AG09319 (cell line): ENCODE results near the gene IL1RAPL1.

Experiments
- DNase-seq: peaks from one replicate; pipeline ENCODE4 v3.0.0-alpha.2; 2010; ENCODE audit warnings: low read depth; ENCODE audit errors: extremely low read depth
- TF ChIP-seq, protein P1 (sequence below): IDR thresholded peaks from 2 replicates; pipeline ENCODE4 v1.5.1; 2011; ENCODE audit warnings: low read depth, mild to moderate bottlenecking, inconsistent platforms, low read length, moderate library complexity

The IL1RAPL1 gene

GRCh38 chrX:29862126-29862677, 1275.0 kb downstream of the IL1RAPL1 start:
- TF ChIP-seq, protein P1, sequence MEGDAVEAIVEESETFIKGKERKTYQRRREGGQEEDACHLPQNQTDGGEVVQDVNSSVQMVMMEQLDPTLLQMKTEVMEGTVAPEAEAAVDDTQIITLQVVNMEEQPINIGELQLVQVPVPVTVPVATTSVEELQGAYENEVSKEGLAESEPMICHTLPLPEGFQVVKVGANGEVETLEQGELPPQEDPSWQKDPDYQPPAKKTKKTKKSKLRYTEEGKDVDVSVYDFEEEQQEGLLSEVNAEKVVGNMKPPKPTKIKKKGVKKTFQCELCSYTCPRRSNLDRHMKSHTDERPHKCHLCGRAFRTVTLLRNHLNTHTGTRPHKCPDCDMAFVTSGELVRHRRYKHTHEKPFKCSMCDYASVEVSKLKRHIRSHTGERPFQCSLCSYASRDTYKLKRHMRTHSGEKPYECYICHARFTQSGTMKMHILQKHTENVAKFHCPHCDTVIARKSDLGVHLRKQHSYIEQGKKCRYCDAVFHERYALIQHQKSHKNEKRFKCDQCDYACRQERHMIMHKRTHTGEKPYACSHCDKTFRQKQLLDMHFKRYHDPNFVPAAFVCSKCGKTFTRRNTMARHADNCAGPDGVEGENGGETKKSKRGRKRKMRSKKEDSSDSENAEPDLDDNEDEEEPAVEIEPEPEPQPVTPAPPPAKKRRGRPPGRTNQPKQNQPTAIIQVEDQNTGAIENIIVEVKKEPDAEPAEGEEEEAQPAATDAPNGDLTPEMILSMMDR: no peak
- no peak for DNase-seq

DNA sequence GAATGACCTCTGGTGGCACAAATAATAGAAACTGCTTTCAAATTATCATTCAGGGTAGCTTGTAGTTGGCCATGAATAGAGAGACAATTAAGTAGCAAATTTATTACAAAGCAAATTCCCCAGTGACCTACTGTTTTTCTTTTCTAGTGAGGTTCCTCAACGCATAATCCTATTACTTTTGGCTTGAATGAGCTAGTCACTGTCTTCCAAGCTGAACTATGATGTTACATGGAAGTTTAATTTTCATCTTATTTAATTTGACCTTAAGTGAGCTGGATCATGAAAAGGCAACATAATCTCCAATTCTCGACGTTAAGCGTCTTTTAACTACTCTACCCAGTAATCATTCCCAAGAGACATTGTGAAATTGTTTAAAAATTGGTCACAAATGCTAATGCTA, 1280.7 kb downstream of the IL1RAPL1 start:
- TF ChIP-seq, protein P1: no peak
- no peak for DNase-seq

DNA sequence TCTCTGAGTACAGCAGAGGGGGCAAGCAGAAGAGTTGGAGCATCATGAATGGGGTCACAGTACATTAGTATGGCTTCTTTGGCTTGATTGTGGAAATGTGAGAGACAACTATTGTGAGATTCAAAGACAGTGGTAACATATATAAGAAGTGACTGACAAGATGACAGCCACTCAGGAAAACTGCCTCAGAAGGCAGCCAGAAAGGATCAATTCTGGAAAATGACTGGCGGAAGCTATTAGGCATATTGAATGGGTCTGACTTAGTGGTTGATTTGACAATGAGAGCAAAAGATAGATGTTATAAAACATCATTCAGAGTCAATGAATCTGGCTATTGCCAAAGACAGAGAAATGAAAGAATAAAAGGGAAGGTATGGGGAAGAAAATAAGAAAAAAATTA, 1282.6 kb downstream of the IL1RAPL1 start:
- TF ChIP-seq, protein P1: no peak
- no peak for DNase-seq

DNA sequence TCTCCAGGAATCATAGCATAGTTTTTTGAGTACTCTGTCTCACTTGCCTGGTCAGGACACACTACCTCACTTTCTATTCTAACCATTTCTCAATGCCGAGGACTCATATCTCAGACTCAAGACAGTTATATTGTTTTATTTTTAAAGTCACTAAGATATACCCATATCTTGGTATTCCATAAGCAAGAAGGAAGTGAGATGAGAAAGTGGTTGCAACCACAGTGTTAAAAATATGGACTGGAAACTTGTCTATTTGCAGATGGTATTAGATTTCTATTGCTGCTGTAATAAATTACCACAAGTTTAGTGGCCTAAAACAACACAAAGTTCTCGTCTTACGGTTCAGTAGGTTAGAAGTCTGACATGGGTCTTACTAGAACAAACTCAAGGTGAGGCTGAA, 1283.4 kb downstream of the IL1RAPL1 start:
- no peak for DNase-seq
- TF ChIP-seq, protein P1: no peak

DNA sequence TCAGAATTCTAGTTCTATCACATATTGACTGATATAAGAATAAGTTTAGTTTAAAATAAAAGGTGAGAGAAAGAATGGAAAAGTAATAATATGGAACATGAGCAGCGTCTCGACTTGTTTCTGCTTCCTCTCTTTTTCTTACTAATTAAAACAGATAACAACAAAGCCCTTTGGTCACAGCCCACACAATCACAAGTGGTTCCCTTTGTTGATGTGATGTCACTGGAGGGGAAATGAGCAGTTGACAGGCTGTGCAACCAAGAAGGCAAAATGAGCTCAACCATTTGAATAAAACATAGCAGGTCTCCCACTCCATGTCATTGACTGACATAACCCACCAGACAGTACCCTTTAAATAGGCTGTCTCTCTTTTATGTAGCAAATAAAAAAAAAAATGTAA, 1285.6 kb downstream of the IL1RAPL1 start:
- TF ChIP-seq, protein P1: no peak
- no peak for DNase-seq

DNA sequence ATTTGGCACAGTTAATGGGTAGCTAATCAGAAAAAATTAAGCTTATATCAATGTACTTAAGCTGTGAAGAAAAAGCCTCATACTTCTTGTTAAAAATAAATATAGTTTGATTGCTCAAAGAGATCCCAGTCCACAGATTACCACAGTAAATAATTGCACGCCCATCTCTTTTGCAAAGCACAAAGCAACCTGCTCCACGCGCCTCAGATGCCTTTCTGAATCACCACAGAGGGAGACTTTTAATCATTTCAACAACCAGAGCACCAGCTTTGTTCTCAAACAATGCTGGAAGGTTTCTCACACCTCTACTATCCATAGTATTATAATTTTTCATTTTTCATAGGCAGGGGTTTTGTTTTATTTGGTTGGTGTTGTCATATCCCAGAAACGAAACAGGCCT, 1289.5 kb downstream of the IL1RAPL1 start:
- TF ChIP-seq, protein P1: no peak

GRCh38 chrX:29880977-29881376, 1293.7 kb downstream of the IL1RAPL1 start:
- DNase-seq: no peak
- TF ChIP-seq, protein P1: no peak

More for the DNA sequence above, 1289.5 kb downstream of the IL1RAPL1 start:
- no peak for DNase-seq
